ENCODE measurements around the gene SPARCL1.
"Not testable (repeated sequence)": the region's sequence is repeated elsewhere in the genome, so short reads cannot be mapped to it uniquely, and the experiment has no call there.

- not testable (repeated sequence) for TF ChIP-seq POLR2A (IDR thresholded peaks at IDR 0.05; ENCODE audit: low read length); ZC3H11A (IDR thresholded peaks at IDR 0.05); NR3C1 (IDR thresholded peaks at IDR 0.05); EP300 (IDR thresholded peaks at IDR 0.05); CHD2 (IDR thresholded peaks at IDR 0.05; ENCODE audit: low read length, partially characterized antibody); REST (IDR thresholded peaks at IDR 0.05); CEBPB (IDR thresholded peaks at IDR 0.05); BHLHE40 (IDR thresholded peaks at IDR 0.05; ENCODE audit: low read depth, low read length); RCOR1 (IDR thresholded peaks at IDR 0.05; ENCODE audit: low read depth, low read length); RNF2 (IDR thresholded peaks at IDR 0.05; ENCODE audit: borderline replicate concordance, low read depth)
- TF ChIP-seq, protein P1, sequence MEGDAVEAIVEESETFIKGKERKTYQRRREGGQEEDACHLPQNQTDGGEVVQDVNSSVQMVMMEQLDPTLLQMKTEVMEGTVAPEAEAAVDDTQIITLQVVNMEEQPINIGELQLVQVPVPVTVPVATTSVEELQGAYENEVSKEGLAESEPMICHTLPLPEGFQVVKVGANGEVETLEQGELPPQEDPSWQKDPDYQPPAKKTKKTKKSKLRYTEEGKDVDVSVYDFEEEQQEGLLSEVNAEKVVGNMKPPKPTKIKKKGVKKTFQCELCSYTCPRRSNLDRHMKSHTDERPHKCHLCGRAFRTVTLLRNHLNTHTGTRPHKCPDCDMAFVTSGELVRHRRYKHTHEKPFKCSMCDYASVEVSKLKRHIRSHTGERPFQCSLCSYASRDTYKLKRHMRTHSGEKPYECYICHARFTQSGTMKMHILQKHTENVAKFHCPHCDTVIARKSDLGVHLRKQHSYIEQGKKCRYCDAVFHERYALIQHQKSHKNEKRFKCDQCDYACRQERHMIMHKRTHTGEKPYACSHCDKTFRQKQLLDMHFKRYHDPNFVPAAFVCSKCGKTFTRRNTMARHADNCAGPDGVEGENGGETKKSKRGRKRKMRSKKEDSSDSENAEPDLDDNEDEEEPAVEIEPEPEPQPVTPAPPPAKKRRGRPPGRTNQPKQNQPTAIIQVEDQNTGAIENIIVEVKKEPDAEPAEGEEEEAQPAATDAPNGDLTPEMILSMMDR (IDR thresholded peaks at IDR 0.05): not testable (repeated sequence)
- TF ChIP-seq, protein P2, sequence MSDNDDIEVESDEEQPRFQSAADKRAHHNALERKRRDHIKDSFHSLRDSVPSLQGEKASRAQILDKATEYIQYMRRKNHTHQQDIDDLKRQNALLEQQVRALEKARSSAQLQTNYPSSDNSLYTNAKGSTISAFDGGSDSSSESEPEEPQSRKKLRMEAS (IDR thresholded peaks at IDR 0.05): not testable (repeated sequence)
Observed at GRCh38 chr4:87446375-87446774, 82.8 kb downstream of the SPARCL1 start.

Data from A549 (cell line).